Sigmoid colon (tissue), 7 donors: Measurements from ENCODE around the gene GDPD1. TPM values are rescaled to one million over a fixed set of nuclear protein-coding genes. Genes with fewer than 3 reads are reported as not detected.

ENCODE experiments used
- DNase-seq: peaks from one replicate; pipeline ENCODE4 v3.0.0-alpha.2; 2019
- H3K27ac ChIP-seq, 4 donors: fragments of 200-600 bp; sonication (generic); one replicate each; pipeline ENCODE4 v1.5.1; 2016 to 2019; ENCODE audit warnings: mild to moderate bottlenecking in 1 of 4
- H3K27me3 ChIP-seq, 3 donors: fragments of 200-600 bp; sonication (generic); one replicate each; pipeline ENCODE4 v1.5.1; 2019; ENCODE audit warnings: mild to moderate bottlenecking in 1 of 3
- H3K36me3 ChIP-seq, 4 donors: fragments of 200-600 bp; sonication (generic); one replicate each; pipeline ENCODE4 v1.5.1; 2016 to 2019
- H3K4me1 ChIP-seq, 4 donors: fragments of 200-600 bp; sonication (generic); one replicate each; pipeline ENCODE4 v1.5.1; 2017 to 2019
- H3K4me3 ChIP-seq, 4 donors: fragments of 200-600 bp; sonication (generic); one replicate each; pipeline ENCODE4 v1.5.1; 2017 to 2019; ENCODE audit warnings: mild to moderate bottlenecking in 2 of 4, moderate library complexity in 1 of 4
- H3K9me3 ChIP-seq, 4 donors: fragments of 200-600 bp in 3 of 4; sonication (generic) in 3 of 4; one replicate each; pipeline versions ENCODE4 v1.5.1 to v1.6.1; 2013 to 2019
- CTCF ChIP-seq, 4 experiments: fragments of 450-650 bp in 3 of 4; fragments of 200-600 bp in 1 of 4; IDR thresholded peaks; one replicate each; pipeline ENCODE4 v1.5.1; 2016 to 2019; ENCODE audit warnings: antibody characterized with exemption in 4 of 4, mild to moderate bottlenecking in 3 of 4, moderate library complexity in 2 of 4
- EP300 ChIP-seq, 4 donors: sonication (generic); formaldehyde crosslinking; IDR thresholded peaks; one replicate each; pipeline ENCODE4 v1.6.1; 2017; ENCODE audit warnings: antibody characterized with exemption in 4 of 4
- POLR2A ChIP-seq, 2 donors: fragments of 450-650 bp; IDR thresholded peaks; one replicate each; pipeline ENCODE4 v1.6.1; 2016; ENCODE audit warnings: antibody characterized with exemption in 2 of 2, mild to moderate bottlenecking in 2 of 2, moderate library complexity in 2 of 2
- POLR2AphosphoS5 ChIP-seq, 4 donors: sonication (generic); formaldehyde crosslinking; IDR thresholded peaks; one replicate each; pipeline ENCODE4 v1.6.1; 2017; ENCODE audit warnings: antibody characterized with exemption in 4 of 4
- WGBS, 2 donors: extraction: QIAGEN DNeasy Blood & Tissue Kit; methylation state at CpG; one replicate each; pipeline ENCODE4 v1.1.7; 2013; 5-methylcytosine and 5-hydroxymethylcytosine counted together
- intact Hi-C: fragments of 100-400 bp; cut with DNase I; formaldehyde crosslinking; loops from one replicate; pipeline ENCODE4 v1.15.1; 2023
- polyA plus RNA-seq, 3 donors: library from polyadenylated mRNA; stranded (reverse); fragments of 200-250 nt; gene quantifications; one replicate each; pipeline ENCODE4 v1.2.3, GENCODE V29; 2013
- total RNA-seq, 4 donors: library from RNA; depleted of rRNA; stranded (reverse); fragments of >200 nt; gene quantifications; one replicate each; pipeline ENCODE4 v1.1.0, GENCODE V29; 2016
- donor health status: healthy with polysubstance abuse.
- donor health status: Bipolar disorder and iron deficiency.
- donor health status: healthy.

The GDPD1 gene
- 1 to 10 TPM; 2.5 to 4.3 (median 3.2) TPM for total RNA-seq
- 1 to 10 TPM in 2 of 3 donors, under 1 TPM in 1; 0.60 to 2.1 (median 1.9) TPM for polyA plus RNA-seq

DNA sequence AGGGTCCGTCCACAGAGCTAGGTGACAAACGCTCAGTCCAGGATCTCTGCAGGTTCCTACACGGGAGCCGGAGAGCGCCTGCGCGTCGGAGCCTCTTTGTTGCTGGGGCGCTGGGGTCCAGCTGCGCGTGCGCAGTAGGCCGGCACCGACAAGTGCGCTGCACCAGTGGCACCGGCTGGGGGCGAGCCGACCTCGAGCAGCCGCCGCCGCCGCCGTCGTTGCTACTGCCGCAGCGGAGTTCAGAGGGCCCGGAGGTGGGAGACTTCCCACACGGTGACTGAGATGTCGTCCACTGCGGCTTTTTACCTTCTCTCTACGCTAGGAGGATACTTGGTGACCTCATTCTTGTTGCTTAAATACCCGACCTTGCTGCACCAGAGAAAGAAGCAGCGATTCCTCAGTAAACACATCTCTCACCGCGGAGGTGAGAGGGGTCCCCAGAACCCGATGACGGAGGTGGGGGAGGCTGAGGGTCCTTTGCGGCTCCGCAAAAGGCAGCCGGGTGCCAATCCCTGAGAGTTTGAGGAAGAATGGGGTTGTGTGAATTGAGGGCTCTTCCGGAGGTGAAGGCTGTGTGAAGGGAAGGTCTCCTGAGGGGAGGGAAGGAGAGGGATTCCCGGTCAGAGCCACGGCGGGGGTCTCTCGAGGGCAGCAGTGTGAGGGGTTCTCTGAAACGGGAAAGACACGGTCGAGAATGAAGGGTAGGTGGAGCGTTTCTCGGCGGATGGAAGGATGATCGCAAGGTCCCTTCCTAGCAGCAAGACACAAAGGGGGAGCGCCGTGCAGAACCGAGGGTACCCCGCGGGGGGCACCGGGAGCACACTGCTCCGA lies at the start of gene GDPD1:
Gene GDPD1 (plus strand): TSS at position 184 of the 831 bp plus-strand sequence. CDS start 99 bp downstream, at position 283.
- no peak for TF ChIP-seq EP300 (IDR thresholded peaks at IDR 0.05)
- peak in 3 of 4 donors; percentile 41 to 61 (median 44) for TF ChIP-seq POLR2AphosphoS5 (IDR thresholded peaks at IDR 0.05)
- TF ChIP-seq POLR2A (IDR thresholded peaks at IDR 0.05) = no peak
- TF ChIP-seq CTCF (IDR thresholded peaks at IDR 0.05) = peak; percentile 29 to 64 (median 50)
- intact Hi-C loops = loop anchor here (2.0 kb wide), 1 partner anchor 220 kb away; no protein-coding TSS in a partner anchor
- 0% methylated on average over 60 of the region's 60 CpGs for WGBS, 2 donors
- Histone ChIP-seq H3K27me3 (no peaks in the 10 kb centered on the region), H3K9me3 (no peaks in the 10 kb centered on the region), H3K4me1 (peaks cover 0 to 6% (median 2%) of the 10 kb centered on the region in 4 donors), H3K4me3 (peak within 1 kb of the TSS; percentile 56 to 87 (median 80)), H3K36me3 (no peaks in the 10 kb centered on the region), H3K27ac (peak within 1 kb of the TSS; percentile 78 to 82 (median 80))
- peak; percentile 98 for DNase-seq

DNA sequence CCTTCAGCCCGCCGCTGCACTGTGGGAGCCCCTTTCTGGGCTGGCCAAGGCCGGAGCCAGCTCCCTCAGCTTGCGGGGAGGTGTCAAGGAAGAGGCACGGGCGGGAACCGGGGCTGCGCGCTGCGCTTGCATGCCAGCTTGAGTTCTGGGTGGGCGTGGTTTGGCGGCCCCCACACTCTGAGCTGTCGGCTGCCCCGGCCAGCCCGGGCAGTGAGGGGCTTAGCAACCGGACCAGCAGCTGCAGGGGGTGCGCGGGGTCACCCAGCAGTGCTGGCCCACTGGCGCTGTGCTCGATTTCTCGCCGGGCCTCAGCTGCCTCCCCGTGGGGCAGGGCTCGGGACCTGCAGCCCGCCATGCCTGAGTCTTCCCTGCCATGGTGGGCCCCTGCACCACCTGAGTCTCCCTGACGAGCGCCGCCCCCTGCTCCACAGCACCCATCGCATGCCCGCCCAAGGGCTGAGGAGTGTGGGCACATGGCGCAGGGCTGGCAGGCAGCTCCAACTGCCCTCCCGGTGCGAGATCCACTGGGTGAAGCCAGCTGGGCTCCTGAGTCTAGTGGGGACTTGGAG lies 47.8 kb upstream of the GDPD1 start:
- WGBS, 2 donors = 96 to 99% methylated on average over 33 of the region's 33 CpGs
- no peak for DNase-seq
- no peaks in the 10 kb centered on the region for H3K36me3 ChIP-seq
- no peak overlapping the region for H3K27ac ChIP-seq
- no peaks in the 10 kb centered on the region for H3K4me1 ChIP-seq
- no peak overlapping the region for H3K4me3 ChIP-seq
- H3K27me3 ChIP-seq = no peaks in the 10 kb centered on the region
- intact Hi-C loops = no loop called here
- TF ChIP-seq POLR2A (IDR thresholded peaks at IDR 0.05) = no peak
- TF ChIP-seq EP300 (IDR thresholded peaks at IDR 0.05) = no peak
- no peak for TF ChIP-seq CTCF (IDR thresholded peaks at IDR 0.05)
- no peak for TF ChIP-seq POLR2AphosphoS5 (IDR thresholded peaks at IDR 0.05)
- no peaks in the 10 kb centered on the region for H3K9me3 ChIP-seq

DNA sequence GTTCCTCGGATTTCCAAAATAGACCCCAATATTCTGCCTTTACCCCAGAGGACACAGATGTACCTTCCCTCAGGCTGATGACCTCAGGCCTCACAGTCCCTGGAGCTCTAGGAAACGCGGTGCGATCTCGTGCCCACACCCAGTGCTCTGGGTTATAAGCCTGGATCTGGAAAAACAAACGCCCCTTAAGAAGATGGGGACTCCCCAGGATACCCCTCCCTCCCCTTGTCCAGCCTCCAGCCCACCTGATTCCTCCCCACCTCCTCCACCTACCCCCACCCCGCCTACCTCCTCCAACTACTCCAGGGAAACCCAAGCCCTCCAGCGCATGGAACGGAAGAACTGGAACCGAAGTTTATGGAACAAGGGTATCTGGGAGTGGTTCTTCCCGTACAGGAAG lies 45.6 kb upstream of the GDPD1 start:
- Histone ChIP-seq H3K4me3 (no peak overlapping the region), H3K27me3 (no peaks in the 10 kb centered on the region), H3K4me1 (no peaks in the 10 kb centered on the region), H3K36me3 (no peaks in the 10 kb centered on the region), H3K9me3 (no peaks in the 10 kb centered on the region), H3K27ac (no peak overlapping the region)
- intact Hi-C loops = no loop called here
- TF ChIP-seq POLR2A (IDR thresholded peaks at IDR 0.05) (no peak), EP300 (IDR thresholded peaks at IDR 0.05) (no peak), CTCF (IDR thresholded peaks at IDR 0.05) (no peak), POLR2AphosphoS5 (IDR thresholded peaks at IDR 0.05) (no peak)
- WGBS, 2 donors = 98 to 99% methylated on average over 11 of the region's 11 CpGs
- no peak for DNase-seq

GRCh38 chr17:59175076-59175475 lies 45.2 kb upstream of the GDPD1 start:
- Histone ChIP-seq H3K9me3 (no peaks in the 10 kb centered on the region), H3K27me3 (no peaks in the 10 kb centered on the region), H3K36me3 (no peaks in the 10 kb centered on the region), H3K4me1 (no peaks in the 10 kb centered on the region), H3K4me3 (no peak overlapping the region), H3K27ac (no peak overlapping the region)
- DNase-seq = no peak
- no peak for TF ChIP-seq POLR2A (IDR thresholded peaks at IDR 0.05)
- no peak for TF ChIP-seq CTCF (IDR thresholded peaks at IDR 0.05)
- TF ChIP-seq POLR2AphosphoS5 (IDR thresholded peaks at IDR 0.05) = no peak
- no peak for TF ChIP-seq EP300 (IDR thresholded peaks at IDR 0.05)
- intact Hi-C loops = no loop called here
- WGBS, 2 donors = 93 to 94% methylated on average over 7 of the region's 7 CpGs
